HG02981 (cell line): ENCODE measurements around the gene F10.

Experiments
- ATAC-seq: cut with Tn5 transposase; IDR thresholded peaks from one replicate; pipeline ENCODE4 v1.9.1; 2021; ENCODE audit warnings: mild to moderate bottlenecking, moderate library complexity; ENCODE audit not compliant: unreplicated experiment

Gene F10

DNA sequence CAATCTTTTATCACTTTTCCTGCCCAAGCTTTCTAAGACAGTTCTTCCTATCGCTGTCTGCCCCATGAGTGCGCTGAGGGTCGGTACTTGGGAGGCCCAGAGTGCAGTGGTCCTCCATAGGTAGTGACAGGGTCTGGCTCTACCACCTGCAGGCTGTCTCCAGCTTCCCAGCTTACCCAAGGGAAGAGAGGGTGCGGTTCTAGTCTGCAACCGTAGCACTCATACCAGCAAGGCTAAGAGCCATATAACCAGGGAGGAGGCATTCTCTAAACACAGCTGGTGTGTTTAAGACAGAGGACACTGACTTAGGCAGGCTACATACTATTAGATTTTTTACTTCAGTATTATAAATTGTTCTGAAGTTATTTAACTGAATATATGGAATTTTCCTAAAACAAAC is 44.1 kb downstream of the F10 start:
- ATAC-seq: no peak

DNA sequence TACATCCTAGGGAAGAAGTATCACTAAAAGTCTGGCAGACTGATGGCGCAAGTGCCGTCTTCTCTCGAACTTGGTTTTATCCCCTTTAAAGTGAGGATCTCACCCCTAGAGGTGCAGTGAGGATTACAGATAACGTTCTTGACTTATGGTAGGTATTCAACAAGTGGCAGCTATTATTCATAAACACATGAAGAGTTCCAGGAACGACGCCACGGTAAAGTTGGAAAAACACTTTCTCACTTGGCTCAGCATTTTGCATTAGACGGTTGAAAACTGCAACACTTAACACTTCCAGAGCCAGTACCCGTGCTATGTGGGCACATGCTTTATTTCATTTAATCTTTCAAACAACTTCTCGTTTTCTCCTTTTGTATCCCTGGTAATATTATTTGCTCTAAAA is 44.6 kb downstream of the F10 start:
- ATAC-seq: no peak

DNA sequence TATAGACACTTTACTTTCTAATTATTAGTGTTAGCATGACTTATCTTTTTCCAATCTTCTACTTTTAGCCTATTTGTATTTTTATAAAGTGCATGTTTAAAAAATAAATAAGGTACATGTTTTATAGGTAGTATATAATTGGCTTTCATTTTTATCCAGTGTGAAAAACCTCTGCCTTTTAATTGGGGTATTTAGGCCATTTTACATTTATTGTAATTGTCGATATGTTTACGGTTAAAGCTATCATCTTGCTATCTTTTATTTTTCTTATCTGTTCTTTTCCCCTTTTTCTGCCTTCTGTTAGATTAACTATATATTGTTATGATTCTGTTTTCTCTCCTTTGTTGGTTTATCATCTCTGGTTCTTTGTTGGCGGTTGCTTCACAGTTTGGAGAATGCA is 45.0 kb downstream of the F10 start:
- ATAC-seq: no peak

DNA sequence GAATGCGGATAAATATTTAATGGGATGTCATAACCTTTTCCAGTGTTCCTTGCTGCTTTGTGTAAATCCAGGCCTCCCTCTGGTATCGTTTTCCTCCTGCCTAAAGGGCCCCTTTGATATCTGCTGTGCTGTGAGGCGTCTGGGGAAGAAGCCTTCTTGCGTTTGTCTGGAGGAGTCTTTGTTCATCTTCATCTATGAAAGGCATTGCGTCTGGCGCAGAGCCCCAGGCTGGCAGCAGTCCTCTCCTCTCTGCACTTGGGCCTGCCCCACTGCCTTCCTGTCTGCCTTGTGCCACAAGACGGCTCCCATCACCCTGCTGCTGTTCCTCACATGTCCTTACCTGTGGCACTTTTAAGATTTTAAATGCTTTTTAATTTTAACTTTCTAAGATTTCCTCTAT is 45.6 kb downstream of the F10 start:
- no peak for ATAC-seq

DNA sequence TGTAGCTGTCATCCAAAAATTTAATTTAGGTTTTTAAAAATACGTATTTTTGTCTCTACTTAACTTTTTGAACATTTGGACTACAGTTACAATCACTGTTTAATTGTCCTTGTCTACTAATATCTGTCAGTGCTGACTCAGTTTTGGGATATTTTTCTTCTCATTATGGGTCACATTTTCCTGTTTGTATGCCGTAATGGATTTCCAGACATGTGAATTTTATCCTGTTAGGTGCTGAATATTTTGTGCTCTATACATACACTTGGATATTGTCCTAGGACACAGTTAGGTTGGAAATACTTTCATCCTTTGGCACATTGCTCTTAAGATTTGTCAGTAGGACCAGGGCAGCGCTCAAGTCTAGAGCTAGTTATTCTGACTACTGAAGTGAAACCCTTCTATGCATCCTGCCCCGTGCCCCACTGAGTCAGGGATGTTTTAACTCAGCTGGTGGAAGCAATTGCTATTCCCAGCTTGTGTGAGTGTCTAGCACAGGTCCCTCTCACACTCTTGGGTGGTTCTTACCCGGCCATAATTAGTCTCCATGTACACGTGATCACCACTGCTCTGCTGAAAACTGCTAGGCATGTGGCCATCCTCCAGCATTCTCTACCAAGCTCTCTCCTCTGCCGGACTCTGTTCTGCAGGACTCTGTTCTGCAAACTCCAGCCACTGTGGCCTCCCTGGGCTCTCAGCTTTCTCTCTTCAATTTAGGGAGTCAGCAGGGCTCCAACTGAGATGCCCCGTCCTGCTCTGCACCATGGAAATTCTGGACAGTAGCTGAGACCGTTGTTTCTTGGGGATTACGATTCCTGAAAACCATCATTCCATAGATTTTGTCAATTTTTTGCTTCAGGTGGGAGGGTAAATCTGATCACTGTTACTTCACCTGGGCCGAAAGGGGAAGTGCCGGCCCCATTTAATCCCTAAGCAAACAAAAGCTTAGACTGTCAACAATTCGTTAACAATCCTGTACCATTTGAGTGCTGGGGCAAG is 47.0 kb downstream of the F10 start:
- no peak for ATAC-seq

DNA sequence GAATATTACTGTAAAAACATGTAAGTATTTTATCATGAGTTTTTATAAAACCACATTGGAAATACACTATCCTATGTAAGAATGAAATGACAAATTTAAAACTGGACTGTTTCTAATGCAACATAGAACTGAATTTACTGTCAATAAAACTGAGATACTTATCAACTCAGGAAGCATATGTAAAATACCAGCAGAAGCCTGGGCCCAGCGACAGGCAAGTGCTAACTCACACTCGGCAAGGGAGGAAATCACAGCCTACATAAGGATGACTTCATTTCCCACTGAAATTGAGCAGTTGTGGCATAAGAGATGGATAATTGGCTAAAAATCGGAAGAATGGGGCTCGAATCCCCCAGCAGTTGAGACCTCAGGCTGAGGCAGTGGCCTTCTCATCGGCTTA is 47.9 kb downstream of the F10 start:
- ATAC-seq: no peak

DNA sequence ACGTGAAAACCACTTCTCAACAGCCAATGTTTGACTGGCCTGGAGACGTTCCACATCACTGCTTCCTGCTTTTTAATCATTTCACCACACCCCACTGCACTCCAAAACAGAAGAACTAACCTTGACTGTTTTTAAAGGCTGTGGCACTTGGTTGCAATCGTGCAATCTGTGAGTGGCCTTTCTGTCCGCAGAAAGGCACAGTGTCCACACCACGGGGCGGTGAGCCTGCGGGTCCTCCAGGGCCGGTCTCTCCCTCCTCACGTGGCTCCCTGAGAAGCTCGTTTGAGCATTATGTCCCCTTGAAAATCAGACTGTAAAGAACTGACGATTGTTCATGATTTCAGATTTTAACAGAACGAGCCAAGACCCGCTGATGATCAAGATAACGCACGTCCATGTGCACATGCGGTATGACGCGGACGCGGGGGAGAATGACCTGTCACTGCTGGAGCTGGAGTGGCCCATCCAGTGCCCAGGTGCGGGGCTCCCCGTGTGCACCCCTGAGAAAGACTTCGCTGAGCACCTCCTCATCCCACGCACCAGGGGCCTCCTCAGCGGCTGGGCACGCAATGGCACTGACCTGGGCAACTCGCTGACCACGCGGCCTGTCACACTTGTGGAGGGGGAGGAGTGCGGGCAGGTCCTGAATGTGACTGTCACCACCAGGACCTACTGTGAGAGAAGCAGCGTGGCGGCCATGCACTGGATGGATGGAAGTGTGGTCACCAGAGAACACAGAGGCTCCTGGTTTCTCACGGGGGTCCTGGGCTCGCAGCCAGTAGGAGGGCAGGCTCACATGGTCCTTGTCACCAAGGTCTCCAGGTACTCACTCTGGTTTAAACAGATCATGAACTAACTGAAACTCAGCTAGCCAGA is 48.9 kb downstream of the F10 start:
- ATAC-seq: no peak

DNA sequence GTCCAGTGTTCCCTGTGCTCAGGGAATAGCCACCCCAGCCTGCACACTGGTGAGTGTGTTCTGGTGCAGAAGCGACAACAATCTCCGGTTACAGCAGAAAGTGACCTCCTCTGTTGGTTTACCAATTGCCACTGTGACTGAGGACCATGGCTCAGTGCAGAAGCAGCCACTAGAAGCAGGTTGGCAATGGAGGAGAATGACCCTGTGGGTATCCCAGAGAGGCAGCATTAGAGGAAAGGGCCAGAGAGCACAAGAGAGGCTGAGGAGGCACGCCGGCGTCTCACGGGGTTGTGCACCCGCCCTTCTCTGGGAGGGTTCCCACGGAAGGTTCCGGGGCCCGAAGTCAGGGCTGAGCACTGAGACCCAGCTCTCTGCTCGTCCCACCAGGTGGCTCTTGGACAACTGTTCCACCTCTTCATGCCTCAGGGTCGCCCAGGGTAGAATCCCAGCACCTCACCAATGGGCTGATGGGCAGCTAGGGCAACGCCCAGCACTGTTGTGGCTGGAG is 49.9 kb downstream of the F10 start:
- no peak for ATAC-seq

DNA sequence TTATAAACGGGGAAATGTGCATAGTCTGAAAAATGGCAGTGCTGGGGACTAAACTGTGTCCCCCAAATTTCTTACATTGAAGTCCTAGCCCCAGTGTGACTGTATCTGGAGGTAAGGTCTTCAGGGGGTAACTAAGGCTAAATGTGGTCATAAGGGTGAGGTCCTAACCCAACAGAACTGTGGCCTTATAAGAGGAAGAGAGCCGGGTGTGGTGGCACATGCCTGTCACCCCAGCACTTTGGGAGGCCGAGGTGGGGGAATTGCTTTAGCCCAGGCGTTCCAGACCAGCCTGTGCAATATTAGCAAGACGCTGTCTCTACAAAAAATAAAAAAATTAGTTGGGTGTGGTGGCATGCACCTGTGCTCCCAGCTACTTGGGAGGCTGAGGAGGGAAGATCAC is 53.7 kb downstream of the F10 start:
- no peak for ATAC-seq

DNA sequence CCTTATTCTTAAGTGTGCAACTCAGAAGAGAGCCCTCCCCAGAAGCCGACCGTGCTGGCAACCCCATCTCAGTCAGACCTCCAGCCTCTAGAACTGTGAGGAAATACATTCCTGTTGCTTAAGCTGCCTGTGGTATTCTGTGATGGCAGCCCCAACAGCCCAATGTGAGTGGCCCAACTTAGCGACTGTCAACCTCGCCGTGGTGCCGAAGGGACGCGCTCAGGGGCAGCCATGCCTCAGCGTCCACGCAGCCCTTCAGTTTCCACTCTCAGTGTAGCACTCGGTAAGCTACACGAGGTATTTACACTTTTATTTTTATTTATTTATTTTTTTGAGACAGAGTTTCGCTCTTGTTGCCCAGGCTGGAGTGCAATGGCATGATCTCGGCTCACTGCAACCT is 54.2 kb downstream of the F10 start:
- ATAC-seq: no peak

DNA sequence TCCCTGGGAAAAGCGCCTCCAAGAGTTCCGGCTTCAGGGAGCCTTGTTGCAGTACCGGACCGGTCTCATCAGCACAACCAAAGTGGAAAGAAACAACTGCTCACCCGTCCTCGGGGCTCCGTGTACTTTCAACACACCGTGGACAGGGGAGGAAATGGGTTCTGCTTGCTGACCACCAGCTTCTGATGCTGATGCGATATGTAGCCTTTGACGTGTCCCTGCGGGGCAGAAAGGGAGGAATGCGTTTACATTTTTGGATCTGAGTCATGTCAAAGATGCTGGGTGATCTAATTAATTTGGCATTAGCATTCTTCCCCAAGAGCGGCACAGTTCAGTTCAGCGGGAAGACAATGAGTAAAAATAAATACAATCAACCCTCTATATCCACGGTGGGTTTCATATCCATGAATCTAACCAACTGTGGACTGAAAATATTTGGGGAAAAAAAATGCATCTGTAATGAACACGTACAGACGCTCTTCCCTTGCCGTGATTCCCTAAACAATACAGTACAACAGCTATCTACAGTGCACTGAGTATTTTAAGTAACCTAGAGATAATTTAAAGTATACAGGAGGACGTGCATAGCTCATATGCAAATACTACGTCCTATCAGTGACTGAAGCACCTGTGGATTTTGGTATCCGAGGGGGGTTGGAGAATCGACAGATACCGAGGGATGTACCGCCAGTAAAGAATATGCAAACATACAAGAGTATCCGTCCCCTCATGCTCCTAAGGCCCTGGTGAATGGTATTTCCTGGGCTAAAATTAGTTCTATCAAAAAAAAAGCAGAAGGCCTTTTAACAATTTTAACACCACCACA is 55.7 kb downstream of the F10 start:
- ATAC-seq: no peak

DNA sequence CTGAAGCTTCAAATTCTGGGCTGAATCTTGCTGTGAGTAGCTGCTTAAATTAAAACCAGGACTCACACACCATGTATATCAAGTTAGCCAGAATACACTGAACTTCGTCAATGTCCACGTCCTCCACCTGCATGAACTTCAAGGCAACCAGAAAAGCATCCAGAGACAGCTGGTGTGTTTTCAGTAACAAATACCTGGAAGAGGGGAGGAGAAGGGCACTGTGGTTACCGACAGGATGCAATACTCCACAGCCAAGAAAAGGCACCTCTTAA is 56.2 kb downstream of the F10 start:
- ATAC-seq: no peak

DNA sequence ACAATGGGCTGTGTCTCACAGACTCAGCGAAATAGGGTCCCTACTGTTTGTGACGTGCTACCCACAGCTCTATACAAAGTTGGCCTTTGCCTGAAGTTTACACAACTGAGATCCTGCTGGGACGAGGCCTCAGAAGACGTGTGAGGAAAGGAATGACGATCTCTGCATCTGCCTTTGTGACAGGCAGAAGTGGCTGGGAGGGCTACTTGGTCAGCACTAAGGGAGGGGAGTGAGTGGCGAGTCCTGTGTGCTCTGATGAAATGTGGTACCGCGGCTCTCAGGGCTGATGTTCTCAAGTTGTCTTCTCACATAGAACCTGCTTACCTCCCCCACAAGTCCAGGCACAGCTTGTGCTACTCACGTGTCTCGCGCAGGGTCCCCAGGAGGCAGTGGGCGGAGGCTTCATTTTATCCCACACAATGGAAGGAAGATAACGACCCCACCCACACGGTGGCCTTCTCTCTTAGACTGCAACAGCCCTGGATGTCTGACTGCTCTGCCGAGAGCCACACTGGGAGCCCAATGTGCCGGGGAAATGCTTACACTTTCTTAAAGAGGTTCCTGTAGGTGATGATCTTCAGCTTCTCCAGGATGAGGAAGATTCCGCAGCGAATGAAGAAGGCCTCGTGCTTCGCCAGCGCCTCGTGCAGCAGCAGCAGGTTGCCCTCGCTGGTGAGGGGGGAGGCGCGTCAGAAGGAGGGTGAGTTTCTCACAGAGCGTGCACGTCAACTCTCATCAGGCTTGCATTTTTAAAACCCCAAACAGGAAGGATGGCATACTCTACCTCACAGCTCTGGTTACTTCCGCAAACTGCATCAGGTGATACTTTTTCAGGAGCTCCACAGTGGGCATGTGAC is 57.0 kb downstream of the F10 start:
- no peak for ATAC-seq

DNA sequence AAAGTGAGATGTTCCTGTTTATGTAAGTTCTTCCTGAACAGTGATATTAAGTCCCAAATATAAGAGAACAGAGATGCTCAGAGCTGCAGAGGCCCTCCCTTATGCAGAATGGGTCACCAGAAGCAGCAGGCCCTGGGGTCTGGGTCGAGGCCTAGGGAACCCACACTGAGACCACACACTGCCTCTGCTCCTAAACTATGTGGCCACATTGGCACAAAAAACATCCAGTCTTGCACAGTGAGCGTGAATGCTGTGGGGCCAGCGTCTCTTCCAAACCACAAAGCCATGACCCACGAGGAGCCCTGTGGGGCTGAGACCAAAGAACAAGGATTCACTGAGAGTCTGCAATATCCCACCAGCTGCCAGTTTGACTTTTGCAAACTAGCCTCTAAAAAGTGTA is 59.4 kb downstream of the F10 start:
- ATAC-seq: no peak

DNA sequence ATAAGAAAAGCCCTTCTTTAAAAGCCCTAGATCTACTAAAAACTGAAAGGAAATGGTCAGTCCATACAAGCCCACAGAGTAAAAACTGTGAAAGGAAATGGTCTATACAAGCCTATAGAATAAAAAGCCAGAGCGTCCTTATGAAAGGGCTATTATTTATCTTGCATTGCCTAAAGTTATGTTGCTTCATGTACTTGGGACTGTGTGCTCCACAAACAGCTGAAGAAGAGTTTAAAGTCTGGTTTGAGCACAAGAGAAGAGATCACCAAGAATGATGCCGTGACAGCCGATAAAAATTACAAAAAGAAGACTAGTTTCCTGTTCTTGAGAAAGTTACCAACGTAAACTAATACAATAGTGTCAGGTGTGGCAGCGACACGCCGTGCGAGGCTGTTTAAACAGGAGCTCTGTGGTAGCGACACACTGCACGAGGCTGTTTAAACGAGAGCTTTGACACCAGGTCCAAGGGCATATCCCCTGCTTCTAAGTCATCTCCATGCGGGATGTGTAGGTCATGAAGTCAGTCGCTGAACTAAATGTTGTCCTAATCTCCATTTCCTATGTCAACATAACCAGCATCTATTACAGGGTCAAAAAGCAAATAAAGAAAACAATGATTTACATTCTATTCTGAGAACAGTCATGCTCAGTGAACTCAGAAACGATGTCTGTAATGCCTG is 61.0 kb downstream of the F10 start:
- ATAC-seq: no peak

DNA sequence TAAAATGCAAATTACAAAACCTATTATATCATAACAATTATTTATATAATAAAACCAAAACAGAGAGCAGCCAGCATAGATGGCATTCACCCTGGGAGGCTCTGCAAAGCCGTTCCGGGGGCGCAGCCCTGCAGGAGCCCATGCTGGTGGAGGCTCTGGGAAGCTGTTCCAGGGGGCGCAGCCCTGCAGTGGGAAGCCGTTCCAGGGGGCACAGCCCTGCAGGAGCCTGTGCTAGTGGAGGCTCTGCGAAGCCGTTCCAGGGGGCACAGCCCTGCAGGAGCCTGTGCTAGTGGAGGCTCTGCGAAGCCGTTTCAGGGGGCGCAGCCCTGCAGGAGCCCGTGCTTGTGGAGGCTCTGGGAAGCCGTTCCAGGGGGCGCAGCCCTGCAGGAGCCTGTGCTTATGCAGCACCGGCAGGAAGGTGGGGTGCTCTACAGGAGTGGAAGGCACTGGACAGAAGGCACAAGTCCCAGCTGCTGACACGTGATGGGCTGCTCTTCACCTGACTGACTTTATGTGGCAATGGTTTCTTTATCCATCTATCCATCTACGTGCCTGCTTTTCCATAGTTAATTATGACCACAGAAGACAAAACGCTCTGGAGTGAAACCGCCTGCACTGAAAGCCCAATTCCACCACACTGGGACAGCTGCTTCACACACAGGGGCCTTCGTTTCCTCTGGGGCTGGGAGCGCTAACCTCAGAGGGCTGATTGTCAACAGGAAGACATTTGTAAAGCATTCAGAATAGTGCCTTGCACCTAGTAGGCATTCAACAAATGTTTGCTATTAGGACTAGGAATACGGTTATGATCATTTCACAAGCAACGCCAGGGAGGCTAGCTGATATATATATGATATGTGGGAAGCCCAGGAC is 62.2 kb downstream of the F10 start:
- ATAC-seq: no peak

DNA sequence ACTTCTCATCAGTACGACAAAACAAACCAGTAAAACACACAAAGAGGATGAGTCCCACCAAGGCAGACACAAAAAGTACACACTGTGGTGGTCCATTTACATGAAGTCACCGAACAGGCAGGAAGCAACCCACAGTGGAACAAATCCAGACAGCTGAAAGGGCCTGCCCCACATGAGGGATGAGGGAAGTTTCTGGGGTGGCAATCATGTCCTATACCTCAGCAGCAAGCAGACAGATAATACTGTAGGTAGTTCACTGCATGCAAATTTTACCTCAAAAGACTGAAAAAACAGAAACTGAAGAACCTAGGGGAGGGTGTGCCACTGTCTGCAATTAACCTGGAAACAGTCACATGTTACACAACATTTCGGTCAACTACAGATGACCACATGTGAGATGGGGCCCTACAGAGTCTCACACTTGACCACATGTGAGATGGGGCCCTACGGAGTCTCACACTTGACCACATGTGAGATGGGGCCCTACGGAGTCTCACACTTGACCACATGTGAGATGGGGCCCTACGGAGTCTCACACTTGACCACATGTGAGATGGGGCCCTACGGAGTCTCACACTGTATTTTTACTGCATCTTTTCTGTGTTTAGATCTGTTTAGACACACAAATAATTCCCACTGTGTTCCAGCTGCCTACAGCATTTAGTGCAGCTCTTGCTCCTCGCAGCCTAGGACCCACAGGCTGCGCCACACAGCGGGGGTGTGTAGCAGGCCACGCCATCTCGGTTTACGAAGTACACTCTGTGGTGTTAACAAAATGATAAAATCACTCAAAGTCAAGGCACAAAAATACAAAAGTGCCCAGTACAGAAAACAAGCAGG is 63.7 kb downstream of the F10 start:
- ATAC-seq: peak; percentile 94

DNA sequence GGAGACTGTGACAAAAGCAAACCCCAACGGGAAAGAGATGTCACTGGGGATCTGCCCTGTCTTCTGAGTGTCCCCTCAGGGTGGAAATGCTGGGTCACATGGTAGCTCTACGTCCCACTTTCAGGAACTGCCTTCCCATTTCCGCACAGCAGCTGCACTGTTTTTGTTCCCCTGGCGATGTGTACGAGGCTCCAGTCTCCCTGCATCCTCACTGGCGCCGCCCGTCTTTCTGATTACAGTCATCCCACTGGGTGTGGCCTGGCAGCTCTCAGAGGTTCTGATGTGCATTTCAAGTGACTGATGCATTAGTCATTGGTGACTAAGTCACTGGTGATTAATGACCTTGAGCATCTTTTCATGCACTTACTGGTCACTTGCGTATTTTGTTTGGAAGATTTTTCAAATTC is 64.7 kb downstream of the F10 start:
- no peak for ATAC-seq
